GM18499 (cell line): ENCODE measurements around the gene VPS26A.

Source experiments
- ATAC-seq: cut with Tn5 transposase; IDR thresholded peaks from one replicate; pipeline ENCODE4 v1.9.1; 2021; ENCODE audit warnings: moderate number of reproducible peaks; ENCODE audit not compliant: insufficient read depth, unreplicated experiment

VPS26A gene

GRCh38 chr10:69123747-69124562 lies at the start of gene VPS26A:
VPS26A (plus strand) TSS chr10:69124178; CDS start chr10:69124278, 100 bp downstream.
- ATAC-seq, result peak; percentile 50

GRCh38 chr10:69074532-69074931 lies 49.4 kb upstream of the VPS26A start:
- no peak for ATAC-seq

GRCh38 chr10:69075431-69075830 lies 48.5 kb upstream of the VPS26A start:
- no peak for ATAC-seq

- ATAC-seq, result no peak
Measured at GRCh38 chr10:69078311-69078710, 45.7 kb upstream of the VPS26A start.

DNA sequence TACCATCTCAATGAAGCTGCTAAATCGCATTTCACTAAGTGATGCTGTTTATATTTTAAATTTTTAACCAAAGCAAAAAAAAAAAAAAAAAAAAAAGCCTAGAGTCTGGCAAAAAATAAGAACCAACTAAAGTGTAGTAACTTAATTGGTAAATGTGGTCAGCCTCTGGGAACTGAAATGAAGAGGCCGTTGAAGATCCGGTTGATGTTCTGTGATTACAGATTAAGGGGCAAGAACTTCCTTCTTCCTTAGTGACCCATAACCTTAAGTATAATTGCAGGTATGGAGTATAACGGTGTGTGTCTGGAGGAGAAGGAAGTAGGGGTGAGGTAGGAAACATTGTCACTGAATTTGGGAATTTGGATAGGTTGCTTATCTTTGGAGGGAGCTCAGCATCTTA lies 43.8 kb upstream of the VPS26A start:
- ATAC-seq, result no peak

DNA sequence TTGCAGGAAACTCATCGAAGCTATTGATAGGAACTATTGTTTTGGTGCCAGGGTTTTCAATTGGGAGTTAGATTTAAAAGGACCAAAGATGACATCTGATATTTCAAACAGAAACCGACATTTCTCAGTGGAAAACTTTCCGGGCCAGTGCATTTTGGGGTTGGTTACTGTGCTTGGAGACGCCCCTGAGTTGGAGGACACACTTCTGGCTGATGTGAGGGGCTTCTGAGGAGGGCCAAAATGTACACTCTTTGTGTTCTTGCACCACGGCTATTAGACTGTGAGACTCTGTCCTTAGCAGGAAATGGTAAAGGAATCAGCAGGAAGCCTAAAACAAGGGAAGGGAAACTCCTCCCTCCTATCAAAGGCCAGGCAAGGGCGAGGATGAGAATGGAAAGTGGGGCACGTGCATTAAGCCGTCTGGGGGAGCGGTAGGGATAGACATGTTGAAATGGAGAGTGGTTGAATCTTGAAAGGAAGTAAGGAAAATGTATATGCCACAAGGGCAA lies 37.9 kb upstream of the VPS26A start:
- no peak for ATAC-seq

- no peak for ATAC-seq
Measured at GRCh38 chr10:69087590-69088470, 36.1 kb upstream of the VPS26A start, which contains the start of gene SRGN. SRGN (plus strand) TSS chr10:69088103; CDS start chr10:69088158, 55 bp downstream.

DNA sequence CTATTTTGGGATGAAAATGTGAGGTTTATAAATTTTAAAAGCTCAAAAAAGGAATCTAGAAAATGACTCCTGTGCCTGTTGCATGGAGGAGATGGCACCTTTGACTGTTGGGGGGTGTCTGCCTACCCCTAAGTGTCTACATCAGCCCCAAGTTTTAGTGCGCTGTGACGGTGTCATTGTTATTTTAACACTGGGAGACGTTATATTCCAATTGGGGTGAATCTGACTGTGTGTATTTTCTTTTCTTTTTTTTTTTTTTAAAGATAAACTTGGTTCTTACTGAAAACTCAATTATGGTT lies 35.6 kb upstream of the VPS26A start:
- no peak for ATAC-seq

GRCh38 chr10:69088801-69089501 lies 35.0 kb upstream of the VPS26A start:
- no peak for ATAC-seq

DNA sequence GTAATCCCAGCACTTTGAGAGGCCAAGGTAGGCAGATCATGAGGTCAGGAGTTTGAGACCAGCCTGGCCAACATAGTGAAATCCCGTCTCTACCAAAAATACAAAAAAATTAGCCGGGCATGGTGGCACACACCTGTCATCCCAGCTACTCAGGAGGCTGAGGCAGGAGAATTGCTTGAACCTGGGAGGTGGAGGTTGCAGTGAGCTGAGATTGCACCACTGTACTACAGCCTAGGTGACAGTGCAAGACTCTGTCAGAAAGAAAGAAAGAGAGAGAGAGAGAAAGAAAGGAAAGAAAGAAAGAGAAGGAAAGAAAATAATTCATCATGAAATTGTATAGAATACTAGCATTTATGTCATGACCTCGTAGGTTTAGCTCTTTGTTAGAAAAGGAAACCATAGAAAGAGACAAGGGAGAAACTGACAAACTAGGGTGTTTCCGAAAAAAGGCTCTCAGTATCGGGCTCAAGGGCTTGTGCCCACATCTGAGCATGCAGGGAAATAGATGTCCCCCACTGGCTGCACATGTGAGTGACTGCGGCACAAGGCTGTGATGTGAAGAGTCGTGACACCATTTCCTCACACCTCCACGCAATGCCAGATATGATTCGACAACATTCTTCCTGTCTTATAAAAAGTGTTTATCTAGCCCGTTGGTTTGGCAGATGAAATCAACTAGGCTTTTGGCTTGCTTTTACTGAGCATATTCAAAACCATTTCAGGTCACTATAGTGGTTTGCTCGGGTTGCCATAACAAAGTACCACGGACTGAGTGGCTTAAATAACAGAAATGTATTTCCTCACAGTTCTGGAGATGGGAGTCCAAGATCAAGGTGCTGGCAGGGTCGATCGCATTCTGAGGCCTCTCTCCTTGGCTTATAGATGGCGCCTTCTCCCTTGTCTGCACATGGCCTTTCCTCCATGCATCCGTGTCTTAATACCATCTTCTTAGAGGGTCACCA lies 34.1 kb upstream of the VPS26A start:
- ATAC-seq, result peak; percentile 31

GRCh38 chr10:69090685-69091084 lies 33.3 kb upstream of the VPS26A start:
- no peak for ATAC-seq

GRCh38 chr10:69091143-69091651 lies 32.8 kb upstream of the VPS26A start:
- ATAC-seq, result no peak

DNA sequence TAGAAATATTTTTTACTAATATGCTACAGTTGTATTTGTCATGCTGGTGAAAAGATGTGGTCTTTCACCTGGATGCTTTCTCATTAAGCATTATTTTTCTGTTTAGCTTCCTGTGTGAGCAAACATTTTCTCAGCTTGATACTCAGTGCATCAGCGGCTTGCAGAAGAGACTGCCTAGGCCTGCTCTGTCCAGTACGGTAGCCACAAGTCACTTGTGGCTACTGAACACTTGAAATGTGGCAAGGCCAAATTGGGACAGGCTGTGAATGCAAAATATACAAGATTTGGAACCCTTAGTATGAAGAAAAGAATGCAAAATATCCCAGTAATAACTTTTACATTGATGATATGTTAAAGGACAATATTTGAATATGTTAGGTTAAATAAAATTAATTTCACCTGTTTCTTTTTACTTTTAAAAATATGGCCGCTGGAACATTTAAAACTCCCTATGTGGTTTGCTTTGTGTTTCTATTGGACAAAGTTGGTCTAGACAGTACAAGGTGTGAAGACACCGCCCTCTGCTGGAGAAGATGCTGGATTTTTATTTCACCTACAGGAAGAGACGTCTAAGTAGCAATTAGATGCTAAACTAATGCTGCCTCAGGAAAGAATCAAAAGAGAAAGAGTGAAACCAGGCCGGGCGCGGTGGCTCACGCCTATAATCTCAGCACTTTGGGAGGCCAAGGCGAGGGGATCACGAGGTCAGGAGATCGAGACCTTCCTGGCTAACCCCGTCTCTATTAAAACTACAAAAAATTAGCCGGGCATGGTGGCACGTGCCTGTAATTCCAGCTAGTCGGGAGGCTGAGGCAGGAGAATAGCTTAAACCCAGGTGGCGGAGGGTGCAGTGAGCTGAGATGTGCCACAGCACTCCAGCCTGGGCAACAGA lies 30.8 kb upstream of the VPS26A start:
- no peak for ATAC-seq

- no peak for ATAC-seq
Measured at GRCh38 chr10:69093933-69094332, 30.0 kb upstream of the VPS26A start.

- no peak for ATAC-seq
Measured at GRCh38 chr10:69096045-69096444, 27.9 kb upstream of the VPS26A start.

DNA sequence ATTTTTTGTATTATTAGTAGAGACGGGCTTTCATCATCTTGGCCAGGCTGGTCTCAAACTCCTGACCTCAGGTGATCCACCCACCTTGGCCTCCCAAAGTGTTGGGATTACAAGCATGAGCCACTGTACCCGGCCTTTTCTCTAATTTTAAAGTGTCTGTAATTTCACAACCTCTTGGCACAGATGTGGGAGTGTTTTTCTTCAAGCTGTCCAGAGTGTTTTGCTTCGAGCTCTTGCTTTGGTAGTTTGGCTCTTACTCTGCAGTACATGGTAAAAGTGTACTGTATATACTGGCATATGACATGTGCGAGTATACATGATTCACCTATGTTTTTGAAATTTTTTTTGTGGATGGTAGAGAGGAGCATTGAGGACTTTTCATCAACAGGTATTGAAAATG lies 26.2 kb upstream of the VPS26A start:
- ATAC-seq, result no peak

DNA sequence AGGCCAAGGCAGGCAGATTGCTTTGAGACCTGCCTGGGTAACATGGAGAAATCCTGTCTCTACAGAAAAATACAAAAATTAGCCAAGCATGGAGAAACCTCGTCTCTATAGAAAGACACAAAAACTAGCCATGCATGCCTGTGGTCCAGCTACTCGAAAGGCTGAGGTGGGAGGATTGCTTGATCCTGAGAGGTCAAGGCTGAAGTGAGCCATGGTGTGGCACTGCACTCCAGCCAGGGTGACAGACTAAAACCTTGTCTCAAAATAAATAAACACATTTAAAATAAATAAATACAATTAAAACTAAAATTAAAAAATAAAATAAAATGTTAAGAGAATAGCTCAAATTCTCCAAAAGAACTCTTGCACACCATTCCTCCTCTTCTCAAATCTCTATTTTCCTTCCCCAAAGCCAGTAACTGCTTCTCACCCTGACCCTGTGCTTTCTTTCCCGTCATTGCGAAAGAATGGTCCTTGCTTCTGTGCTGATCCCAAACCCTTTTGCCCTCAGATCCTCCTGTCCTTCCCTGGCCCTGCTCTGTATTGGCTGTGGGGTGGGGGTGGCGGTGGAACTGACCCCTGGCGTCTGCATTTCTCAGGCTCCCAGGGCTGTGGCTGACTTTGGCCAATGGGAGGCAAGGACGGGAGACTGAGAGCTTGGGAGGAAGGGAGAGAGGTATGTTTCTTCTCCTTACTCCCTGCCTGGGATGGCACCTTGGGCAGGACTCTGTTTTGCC lies 23.7 kb upstream of the VPS26A start:
- no peak for ATAC-seq
